HG03571 (cell line): ENCODE data around the gene FANCC.

Experiments used
- ATAC-seq: cut with Tn5 transposase; IDR thresholded peaks from one replicate; pipeline ENCODE4 v1.9.1; 2021; ENCODE audit not compliant: unreplicated experiment

FANCC gene

DNA sequence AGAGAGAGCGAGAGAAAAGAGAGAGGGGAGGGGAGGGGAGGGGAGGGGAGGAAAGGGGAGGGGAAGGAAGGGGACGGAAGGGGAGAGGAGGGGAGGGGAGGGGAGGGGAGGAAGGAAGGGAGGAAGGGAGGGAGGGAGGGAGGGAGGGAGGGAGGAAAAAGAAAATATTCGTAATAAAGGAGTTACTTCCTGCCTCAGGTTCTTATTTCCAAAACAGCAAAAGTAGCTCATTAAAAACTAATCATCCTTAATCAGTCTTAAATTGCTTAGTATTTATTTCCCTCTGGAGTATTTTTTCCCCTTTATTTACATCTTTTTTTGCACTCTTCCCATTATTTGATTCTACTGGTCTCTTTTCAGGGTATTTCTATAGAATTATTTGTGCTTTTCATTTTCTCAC is 162.3 kb downstream of the FANCC start:
- ATAC-seq, result no peak

DNA sequence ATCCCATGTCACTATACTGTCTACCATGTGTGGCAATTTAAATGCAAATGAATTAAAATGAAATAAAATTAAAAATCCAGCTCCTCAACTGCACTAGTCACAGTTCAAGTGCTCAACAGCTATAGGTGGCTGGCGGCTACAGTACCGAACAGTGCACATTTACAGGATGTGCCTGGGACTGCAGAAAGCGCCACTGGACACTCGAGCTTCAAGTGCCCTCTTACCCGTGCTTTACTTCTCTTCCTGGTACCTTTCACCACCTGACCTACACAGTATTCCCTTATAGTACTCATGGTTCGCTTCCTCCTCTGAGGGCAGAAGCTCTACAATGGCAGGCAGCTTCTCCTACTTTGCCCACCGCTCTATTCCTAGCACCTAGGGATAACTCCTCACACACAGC is 166.6 kb downstream of the FANCC start:
- no peak for ATAC-seq

DNA sequence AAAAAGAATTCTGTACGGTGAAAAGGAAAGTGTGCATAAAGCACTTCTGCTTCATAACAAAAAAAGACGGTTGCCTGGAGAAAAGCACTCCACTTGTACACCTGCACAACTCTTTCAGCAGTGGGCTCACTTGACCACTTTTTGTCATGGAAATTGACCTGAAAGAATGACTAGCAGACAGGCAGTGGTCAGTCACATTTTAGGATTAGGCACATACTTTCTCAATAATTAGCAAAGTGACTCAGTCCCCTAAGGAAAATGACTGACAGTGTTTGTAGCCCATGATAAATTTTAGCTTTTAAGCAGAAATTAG is 169.3 kb downstream of the FANCC start:
- ATAC-seq, result no peak

DNA sequence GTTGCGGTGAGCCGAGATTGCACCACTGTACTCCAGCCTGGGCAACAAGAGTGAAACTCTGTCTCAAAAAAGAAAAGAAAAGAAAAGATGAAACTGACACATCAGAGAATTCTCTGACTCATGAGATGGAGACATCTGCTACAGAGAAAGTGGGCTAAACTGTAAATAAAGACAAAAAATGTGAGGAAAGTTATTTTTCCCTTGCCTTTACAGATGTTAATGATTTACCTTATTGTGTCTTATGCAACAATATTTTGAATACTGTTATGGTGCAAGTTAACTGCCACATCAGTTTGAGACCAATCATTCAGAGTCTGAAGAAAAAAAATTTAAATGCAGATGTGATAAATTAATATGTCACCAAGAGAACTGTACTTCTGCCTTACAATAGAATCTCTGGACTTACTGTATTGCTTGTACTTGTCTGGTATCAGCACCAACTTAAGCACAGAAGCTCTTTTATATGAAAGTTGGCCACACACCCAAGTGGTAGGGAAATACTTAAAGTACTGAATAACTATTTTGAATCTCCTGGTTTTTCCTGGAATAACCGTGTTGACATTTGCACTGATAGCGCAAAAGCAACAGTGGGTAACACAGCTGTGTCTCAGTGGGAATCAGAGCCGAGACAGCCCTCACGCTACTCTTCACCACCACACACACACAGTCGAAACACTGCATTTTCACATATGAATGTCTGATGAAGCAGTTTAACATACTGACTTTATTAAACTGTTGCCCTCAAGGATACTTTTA is 169.9 kb downstream of the FANCC start:
- no peak for ATAC-seq

DNA sequence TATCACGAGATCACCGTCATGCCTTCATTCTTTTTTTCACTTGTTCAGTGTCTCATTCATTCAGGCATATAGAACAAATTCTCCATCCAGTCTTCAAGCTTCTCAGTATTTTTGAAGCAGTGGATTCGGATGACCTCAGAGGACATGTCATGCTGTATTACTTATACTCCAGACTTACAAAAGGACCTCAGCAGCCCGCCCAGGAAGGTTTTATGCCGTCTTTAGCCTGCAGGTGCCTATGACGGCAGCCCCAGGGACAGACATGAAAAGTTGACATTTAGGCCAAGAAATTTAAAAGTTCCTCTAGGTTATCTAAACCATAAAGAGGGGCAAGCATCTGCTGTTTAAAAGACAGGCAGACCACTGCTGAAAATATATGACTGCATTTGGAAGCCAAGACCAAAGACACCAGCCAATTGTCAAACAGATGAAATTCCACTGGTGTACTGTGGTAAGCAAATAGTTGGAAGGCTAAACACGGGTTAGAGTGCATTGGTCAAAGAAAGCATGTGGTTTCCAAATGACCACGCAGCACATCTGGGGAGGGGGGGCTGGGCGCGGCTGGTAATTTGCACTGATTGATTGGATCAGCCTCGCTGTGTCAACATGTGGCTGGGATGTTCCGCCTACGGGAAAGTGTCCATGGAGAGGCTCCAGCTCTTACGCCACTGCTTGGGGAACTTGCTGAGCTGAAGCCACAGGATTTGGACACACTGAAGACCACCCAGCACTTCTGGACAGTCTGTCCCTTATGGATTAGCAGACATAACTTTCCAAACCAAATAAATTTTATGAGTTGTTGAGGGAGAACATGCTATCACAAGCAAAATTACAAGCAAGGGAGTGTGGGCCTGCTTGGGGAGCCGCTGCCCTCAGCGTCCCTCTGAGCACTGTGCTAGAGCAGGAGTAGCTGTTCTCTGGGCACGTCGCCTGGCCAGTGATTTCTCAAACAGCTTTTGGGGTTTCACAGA is 173.6 kb downstream of the FANCC start:
- ATAC-seq, result no peak

DNA sequence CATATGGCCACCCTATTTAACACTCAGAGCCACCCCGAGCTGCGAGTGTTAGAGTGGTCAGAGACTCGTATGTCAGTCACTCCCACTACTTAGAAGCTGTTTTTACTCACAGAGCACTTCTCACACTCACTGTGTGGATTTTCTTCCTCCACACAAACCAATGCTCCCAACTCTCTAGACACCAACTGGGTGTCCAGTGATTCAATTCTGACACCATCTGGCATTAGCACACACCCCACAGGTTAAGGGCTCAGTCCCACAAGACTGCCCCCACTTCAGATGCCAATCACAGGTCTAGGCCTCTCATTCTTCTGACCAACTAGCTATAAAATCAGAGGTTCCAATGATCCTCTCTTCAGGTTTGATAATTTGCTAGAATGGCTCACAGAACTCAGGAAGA is 174.8 kb downstream of the FANCC start:
- no peak for ATAC-seq

DNA sequence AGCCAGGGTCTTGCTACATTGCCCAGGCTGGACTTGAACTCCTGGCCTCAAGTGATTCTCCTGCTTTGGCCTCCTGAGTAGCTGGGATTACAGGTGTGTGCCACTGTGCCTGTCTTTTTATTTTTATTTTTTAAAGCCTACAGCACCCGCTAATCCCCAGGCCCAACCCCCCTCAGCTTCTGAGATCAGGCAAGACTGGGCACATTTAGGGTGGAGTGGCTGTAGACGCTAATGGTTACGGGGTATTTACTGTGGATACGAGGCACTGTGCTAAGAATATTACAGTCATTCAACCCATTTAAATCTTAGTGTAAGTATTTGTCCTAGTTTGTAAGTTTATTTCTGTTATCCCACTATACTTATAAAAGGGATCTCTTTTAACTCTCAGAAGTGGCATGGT is 175.2 kb downstream of the FANCC start:
- no peak for ATAC-seq

DNA sequence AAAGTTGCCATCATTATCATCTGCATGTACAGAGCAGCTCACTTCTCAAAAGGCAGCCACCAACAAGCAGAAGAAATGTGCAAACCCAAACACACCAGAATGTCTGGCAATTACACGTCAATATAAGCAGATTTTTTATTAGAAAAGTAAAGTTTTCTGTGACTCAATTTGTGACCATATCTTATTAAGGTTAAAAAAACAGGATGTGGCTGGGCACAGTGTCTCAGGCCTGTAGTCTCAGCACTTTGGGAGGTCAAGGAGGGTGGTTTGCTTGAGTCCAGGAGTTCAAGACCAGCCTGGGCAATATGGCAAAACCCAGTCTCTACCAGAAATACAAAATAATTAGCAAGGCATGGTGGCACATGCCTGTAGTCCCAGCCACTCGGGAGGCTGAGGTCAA is 176.7 kb downstream of the FANCC start:
- ATAC-seq, result no peak

DNA sequence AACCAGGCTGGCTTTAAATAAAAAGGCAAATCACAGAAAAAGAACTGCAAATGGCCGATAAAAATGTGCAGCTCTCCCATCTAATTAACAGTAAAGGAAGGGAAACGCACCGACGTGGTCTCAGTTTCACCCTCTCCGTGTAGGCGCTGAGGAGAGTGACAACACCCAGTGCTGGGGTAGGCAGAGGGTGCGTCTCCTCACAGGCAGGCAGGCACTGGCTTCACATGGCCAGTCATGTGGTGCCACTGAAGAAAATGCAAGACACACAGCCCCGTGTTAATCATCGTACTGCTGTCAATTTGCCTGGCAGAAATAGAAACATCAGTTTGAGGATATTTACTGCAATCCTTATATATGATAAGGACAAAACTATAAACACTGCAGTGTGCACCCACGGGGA is 178.4 kb downstream of the FANCC start:
- ATAC-seq, result no peak

DNA sequence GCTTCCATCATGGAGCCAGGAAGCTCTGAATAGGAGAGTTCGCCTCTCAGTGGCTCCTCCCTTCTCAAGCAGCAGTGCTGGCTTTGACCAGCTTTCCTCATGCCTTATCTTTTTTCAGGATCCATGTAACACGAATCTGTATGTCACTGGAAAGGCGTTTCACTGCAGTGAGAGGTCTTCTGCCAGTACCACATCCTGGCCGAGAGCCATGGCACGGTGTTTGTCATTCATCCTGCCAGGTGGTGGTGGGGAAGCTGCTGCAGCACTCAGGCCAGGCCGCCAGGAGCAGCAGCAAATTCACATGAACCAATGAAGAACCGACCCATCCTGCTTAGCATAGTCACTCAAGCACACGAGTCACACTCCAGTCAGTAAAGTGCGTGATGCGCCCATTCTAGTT is 179.0 kb downstream of the FANCC start:
- ATAC-seq, result no peak

DNA sequence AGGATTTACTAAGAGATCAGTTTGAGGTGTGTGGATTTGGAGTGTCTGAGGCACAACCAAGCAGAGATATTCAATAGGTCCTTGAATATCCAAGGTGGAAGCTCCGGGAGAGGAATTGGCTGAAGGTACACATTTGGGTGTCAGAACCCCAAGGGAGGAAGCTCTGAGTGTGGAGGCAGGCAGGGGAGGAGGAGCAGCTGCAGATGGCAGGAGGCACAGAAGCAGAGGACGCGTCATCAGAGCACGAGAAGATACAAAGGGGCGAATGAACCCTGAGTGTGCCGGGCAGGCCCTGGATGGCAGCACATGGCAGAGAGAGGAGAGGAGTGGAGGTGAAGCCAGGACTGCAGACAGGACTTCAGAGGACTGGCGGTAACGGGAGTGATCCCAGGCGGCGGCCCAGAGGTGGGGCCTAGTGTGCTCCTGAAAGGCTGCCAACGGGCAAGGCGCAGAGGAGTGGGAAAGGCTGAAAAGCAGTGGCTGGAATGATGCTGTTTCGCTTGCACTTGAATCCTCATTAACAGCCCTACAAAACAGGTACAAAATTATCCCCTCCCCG is 179.8 kb downstream of the FANCC start:
- ATAC-seq, result no peak

DNA sequence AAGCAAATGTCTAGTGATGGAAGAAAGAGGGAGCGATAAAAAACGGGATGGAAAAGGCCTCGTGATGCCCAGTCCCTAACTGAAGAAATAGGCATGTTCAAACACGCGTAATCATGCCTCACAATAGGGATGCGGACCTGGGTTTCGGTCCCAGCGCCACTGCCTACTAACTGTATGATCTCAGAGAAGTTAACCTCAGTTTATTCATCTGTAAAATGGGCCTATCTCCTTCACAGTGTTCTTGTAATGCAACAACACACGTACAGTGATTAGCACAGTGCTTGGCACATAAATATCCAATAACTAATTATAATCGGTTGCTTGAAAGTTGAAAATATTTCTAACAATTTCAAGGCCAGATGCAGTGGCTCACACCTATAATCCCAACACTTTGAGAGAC is 181.8 kb downstream of the FANCC start:
- no peak for ATAC-seq

DNA sequence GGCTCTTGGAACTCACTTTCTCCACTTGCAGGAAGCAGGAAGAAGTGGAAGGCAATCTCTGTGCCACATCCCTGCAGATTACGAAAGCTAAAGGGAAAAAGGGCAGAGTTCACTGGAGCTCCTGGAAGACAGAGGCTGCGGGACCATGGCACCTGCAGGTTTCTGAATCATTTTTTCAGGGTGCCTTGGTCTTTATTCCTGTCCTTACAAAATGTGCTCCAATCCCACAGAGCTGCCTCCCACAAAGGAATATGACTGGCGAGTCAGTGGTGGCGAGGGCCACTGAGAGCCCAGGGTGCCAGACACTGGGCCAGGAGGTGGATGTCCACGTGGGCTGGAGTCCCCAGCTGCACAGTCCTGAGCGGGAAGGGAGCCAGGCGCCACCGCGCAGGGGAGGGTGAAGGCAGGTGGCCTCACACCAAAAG is 183.0 kb downstream of the FANCC start:
- no peak for ATAC-seq

DNA sequence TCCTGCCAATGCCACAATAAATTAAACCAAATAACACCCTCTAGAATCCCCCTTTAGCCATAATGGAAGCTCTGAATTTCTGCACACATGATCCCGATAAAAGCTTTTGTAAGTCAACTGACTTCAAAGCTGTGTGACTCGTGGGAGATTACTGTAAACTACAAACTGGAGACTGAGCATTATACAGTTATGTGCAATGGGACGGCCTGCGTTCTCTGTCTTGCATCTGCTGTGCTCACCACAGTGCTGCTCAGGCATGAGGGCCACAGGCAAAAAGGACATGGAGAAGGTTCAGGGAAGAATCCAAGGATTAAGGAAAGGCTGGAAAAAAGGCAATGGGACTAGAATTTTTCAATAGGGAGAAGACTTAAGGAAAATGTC is 184.2 kb downstream of the FANCC start:
- no peak for ATAC-seq

DNA sequence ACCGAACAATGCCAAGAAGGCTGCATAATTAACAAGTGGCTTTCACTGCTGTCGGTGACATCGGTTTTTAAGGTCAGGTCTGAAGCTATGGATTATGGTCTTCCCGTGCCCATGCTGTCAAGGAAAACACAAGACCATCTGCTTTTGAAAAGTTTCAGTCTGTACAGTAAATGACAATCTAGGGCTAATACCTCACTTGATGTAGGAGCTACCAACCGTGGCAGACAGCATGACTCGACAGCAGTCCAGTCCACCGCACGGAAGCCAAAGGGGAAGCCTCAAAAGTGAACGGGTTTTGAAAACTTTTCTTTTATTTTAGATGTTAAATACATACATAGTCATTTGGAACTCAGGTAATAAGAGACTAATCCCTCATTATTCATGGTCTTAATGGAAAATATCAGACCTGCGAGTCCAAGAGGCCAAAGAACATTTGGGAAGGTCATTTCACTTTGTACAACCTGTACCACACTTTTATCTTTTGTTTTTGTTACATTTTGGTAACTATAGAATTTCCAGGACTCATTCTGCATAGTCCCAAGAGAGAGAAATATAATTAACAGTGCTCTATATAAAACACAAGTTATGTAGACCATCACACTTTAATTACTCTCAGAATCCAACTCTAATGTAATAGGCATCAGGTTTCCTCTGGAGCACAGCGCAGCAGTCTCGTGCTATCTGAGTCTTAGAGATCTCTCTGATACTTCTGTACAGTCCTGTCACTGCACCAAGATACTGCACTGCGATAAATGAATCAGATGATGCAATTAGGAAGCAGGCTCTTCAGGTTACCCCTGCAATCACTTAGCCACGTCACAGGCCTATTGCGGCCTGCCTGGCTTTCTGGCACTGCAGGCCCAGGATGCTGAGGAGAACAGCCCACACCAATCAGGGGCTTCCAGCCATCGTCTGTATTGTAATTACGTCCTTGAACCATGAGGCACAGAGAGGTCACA is 184.9 kb downstream of the FANCC start:
- no peak for ATAC-seq

DNA sequence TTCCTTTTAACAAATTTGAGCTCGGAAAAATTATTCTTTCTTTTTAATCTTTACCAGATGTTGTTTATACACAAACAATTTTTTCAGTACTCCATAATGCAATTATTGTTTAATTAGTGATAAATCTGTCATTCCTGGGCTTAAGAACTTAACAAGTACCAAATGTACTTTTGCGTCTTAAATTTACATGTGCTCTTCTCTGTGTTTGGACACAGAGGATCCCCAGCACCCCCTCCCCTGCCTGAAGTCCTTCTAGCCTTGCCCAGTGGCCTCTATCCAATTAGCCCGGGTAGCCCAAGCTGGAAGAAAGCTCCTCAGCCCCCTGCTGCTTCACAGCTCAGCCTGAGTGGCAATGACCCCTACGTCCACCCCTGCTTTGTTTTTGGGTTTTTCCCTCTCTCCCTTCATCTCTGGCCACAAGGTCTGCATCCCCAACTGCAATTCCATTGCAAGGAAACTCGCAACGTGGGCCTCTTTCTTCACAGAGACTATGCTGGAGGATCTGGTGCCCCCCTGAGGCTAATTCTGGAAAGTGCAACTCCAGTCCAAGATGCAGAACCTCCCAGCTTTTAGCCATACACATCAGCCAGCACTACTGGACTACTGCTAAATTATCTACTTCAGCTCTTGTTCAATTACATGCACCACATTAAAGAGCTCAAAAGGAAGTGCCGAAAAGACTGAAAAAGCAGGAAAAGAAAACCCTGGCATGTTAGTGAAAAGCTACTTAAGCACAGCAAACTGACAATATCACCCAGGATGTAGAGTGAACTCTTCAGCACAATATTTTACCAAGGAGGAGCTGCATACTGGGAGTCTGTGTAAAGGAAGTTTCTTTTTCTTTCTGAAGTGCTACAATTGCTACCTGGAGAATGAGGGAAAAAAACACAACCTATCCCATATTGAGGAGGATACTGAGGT is 186.2 kb downstream of the FANCC start:
- ATAC-seq, result no peak

DNA sequence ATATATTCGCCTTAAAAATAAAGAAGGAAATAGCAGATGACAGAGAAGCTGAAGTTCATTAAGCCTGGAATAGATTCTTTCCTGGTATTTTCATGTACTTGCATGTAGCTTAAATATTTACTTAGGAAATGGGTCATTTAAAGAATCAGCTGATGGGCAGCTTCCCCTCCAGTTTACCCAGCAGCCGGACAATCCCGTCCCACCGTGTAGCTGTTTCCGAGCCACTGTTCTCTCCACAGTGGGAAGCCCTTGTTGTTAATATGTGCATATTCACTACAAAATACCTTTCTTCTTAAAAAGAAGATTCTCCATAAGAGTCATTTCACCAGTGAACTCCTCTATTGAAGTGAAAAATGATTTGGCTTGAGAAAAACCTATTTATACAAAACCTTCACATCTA is 187.0 kb downstream of the FANCC start:
- no peak for ATAC-seq

DNA sequence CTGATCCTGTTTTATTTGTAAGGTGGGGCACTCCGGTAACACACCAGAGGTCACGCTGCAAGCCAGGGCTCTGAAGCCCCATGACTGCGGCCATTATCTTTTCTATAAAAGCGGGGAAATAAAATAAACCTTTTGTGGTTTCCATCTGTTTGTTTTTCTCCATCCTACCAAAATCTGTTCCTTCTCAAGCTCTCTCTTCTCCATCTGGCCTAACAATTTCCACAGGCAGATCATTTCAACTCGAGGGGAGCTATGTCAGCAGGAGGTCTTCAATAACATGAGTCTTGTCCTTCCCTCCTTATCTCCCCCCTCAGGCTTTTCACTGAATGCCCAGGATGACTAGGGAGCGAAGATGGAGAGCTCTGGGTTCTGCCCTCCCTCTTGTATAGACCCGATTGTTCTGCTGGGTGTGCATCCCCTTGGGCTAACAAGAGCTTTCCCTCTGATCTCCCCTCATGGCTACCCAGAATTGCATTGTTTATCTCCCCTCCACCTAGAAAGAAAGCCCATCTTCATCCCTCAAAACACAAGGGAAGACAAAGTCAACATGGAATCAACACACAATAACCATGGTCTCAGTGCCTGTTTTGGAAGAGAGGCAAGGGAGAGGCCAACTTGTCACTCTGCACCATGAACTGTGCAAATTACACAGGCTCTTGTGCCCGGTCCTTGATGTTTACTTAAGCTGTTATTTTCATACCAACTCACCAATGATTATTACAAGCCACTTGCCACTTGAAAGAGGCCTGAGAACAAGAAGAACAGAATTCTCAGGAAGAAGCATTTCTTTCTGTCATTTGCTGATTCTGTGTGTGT is 187.8 kb downstream of the FANCC start:
- ATAC-seq, result no peak

DNA sequence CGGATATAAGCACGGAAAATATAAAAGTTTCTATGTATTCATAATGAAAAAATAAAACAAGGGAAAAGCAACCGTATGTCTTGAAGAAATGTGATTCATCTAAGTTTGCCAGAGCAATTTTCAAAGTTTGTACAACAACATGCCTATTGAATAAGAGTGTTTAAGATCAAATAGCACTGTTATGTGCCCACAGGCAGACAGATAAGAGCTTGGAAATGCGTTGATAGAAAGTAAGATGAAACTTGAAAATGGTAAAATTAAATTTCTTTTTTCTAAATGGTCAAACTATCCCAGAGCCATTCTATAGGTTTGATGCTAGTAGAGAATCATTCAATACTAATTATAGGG is 189.4 kb downstream of the FANCC start:
- ATAC-seq, result no peak
